Esophagus squamous epithelium (tissue), 4 donors: ENCODE results near the gene ASL.

Source experiments
- CTCF ChIP-seq, 6 experiments: fragments of 450-650 bp in 4 of 6; fragments of 200-600 bp in 2 of 6; sonication (generic) in 2 of 6; IDR thresholded peaks; one replicate each; pipeline ENCODE4 v1.5.1; 2016 to 2019; ENCODE audit warnings: antibody characterized with exemption in 6 of 6, mild to moderate bottlenecking in 4 of 6, moderate library complexity in 4 of 6
- POLR2A ChIP-seq, 4 donors: fragments of 450-650 bp; IDR thresholded peaks; one replicate each; pipeline ENCODE4 v1.6.1; 2017; ENCODE audit warnings: antibody characterized with exemption in 4 of 4, mild to moderate bottlenecking in 4 of 4, moderate library complexity in 3 of 4

DNA sequence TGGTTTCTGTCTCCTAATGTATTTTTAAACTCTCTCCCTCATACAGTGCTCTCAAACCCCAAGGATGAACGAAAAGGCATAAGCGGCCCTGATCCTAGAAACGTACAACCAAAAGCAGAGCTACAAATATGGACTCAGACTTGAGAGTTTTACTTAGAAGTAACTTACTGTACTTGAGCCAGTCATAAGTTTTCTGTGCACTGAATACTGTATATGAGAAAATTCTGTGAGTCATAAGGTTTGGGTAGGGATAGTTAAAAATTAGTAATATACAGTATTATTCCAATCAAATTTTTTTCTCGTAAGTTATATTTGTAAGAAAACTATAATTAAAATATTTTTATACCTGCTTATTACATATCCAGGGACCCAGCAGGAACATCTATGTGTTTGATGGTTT is 5.9 kb upstream of the ASL start:
- no peak for TF ChIP-seq POLR2A (IDR thresholded peaks at IDR 0.05)
- TF ChIP-seq CTCF (IDR thresholded peaks at IDR 0.05), result no peak
